HCEC 1CT (cell line): ENCODE results near the gene NPBWR2.
"Not testable (repeated sequence)": the region's sequence is repeated elsewhere in the genome, so short reads cannot be mapped to it uniquely, and the experiment has no call there.

Experiments used
- DNase-seq: peaks from one replicate; pipeline ENCODE4 v3.0.0-alpha.2; 2017

NPBWR2 gene

GRCh38 chr20:64102647-64103354 lies 4.6 kb downstream of the NPBWR2 start:
- DNase-seq: no peak

GRCh38 chr20:64101731-64102621 lies 5.4 kb downstream of the NPBWR2 start:
- DNase-seq: no peak

- no peak for DNase-seq
Observed at GRCh38 chr20:64100946-64101688, 6.2 kb downstream of the NPBWR2 start.

GRCh38 chr20:64100566-64100888 lies 6.8 kb downstream of the NPBWR2 start:
- DNase-seq: no peak

GRCh38 chr20:64099880-64100565 lies 7.3 kb downstream of the NPBWR2 start:
- no peak for DNase-seq

GRCh38 chr20:64099086-64099786 lies 8.1 kb downstream of the NPBWR2 start:
- DNase-seq: no peak

- DNase-seq: no peak
Observed at GRCh38 chr20:64098471-64099013, 8.8 kb downstream of the NPBWR2 start.

GRCh38 chr20:64096535-64096934 lies 10.8 kb downstream of the NPBWR2 start:
- DNase-seq: no peak

GRCh38 chr20:64095927-64096326 lies 11.4 kb downstream of the NPBWR2 start:
- no peak for DNase-seq

GRCh38 chr20:64095455-64095854 lies 11.9 kb downstream of the NPBWR2 start:
- DNase-seq: no peak

- no peak for DNase-seq
Observed at GRCh38 chr20:64093013-64093503, 14.3 kb downstream of the NPBWR2 start.

- no peak for DNase-seq
Observed at GRCh38 chr20:64092258-64093012, 14.9 kb downstream of the NPBWR2 start.

- no peak for DNase-seq
Observed at GRCh38 chr20:64091770-64092169, 15.6 kb downstream of the NPBWR2 start.

GRCh38 chr20:64091340-64091739 lies 16.0 kb downstream of the NPBWR2 start:
- no peak for DNase-seq

- no peak for DNase-seq
Observed at GRCh38 chr20:64090165-64090564, 17.2 kb downstream of the NPBWR2 start.

GRCh38 chr20:64088586-64088985 lies 18.8 kb downstream of the NPBWR2 start:
- not testable (repeated sequence) for DNase-seq

- not testable (repeated sequence) for DNase-seq
Observed at GRCh38 chr20:64087226-64087825, 20.0 kb downstream of the NPBWR2 start.

GRCh38 chr20:64086801-64087200 lies 20.6 kb downstream of the NPBWR2 start:
- DNase-seq: no peak

- DNase-seq: no peak
Observed at GRCh38 chr20:64084685-64085152, 22.6 kb downstream of the NPBWR2 start.
